Ramos (cell line): Measurements from ENCODE around the gene BCL7B.
"Not testable (repeated sequence)": the region's sequence is repeated elsewhere in the genome, so short reads cannot be mapped to it uniquely, and the experiment has no call there.

Experiments used
- in situ Hi-C: fragments of 300-500 bp; cut with MboI; formaldehyde crosslinking; loops from one replicate; pipeline ENCODE4 v1.14.3; 2022; ENCODE audit warnings: low sequenced_read_pairs; ENCODE audit not compliant: unreplicated experiment

BCL7B gene

GRCh38 chr7:73573791-73574190, 16.3 kb upstream of the BCL7B start:
- in situ Hi-C loops: no loop called here

GRCh38 chr7:73573276-73573675, 15.8 kb upstream of the BCL7B start:
- in situ Hi-C loops: no loop called here

GRCh38 chr7:73572767-73573186, 15.3 kb upstream of the BCL7B start:
- in situ Hi-C loops: no loop called here

- in situ Hi-C loops: no loop called here
Observed at GRCh38 chr7:73570977-73571376, 13.5 kb upstream of the BCL7B start.

- in situ Hi-C loops: no loop called here
Observed at GRCh38 chr7:73570521-73570920, 13.0 kb upstream of the BCL7B start.

- in situ Hi-C loops: no loop called here
Observed at GRCh38 chr7:73569042-73569608, 11.6 kb upstream of the BCL7B start.

GRCh38 chr7:73567846-73568685, 10.6 kb upstream of the BCL7B start:
- in situ Hi-C loops: no loop called here

- in situ Hi-C loops: no loop called here
Observed at GRCh38 chr7:73567140-73567539, 9.7 kb upstream of the BCL7B start.

- in situ Hi-C loops: not testable (repeated sequence)
Observed at GRCh38 chr7:73566431-73566830, 8.9 kb upstream of the BCL7B start.

GRCh38 chr7:73565675-73566340, 8.3 kb upstream of the BCL7B start:
- in situ Hi-C loops: no loop called here

- in situ Hi-C loops: no loop called here
Observed at GRCh38 chr7:73560109-73560835, 2.8 kb upstream of the BCL7B start.

GRCh38 chr7:73557108-73557396, 438 bp downstream of the BCL7B start:
- in situ Hi-C loops: no loop called here

- in situ Hi-C loops: no loop called here
Observed at GRCh38 chr7:73556208-73557107, 1.0 kb downstream of the BCL7B start.

GRCh38 chr7:73555411-73555982, 2.0 kb downstream of the BCL7B start:
- in situ Hi-C loops: no loop called here

- in situ Hi-C loops: not testable (repeated sequence)
Observed at GRCh38 chr7:73550093-73550492, 7.4 kb downstream of the BCL7B start.

- in situ Hi-C loops: no loop called here
Observed at GRCh38 chr7:73549176-73549575, 8.3 kb downstream of the BCL7B start.

GRCh38 chr7:73547841-73548240, 9.6 kb downstream of the BCL7B start:
- in situ Hi-C loops: no loop called here

- in situ Hi-C loops: no loop called here
Observed at GRCh38 chr7:73544678-73545077, 12.8 kb downstream of the BCL7B start.

- in situ Hi-C loops: no loop called here
Observed at GRCh38 chr7:73541722-73542121, 15.8 kb downstream of the BCL7B start.

- in situ Hi-C loops: no loop called here
Observed at GRCh38 chr7:73539709-73540108, 17.8 kb downstream of the BCL7B start.
